Heart left ventricle (tissue), 16 donors: Measurements from ENCODE around the gene WDR90. TPM values are rescaled to one million over a fixed set of nuclear protein-coding genes. Genes with fewer than 3 reads are reported as not detected.

Experiments
- ATAC-seq, 4 donors: fragments of 200-7000 bp; cut with Tn5 transposase; one replicate each; pipeline ENCODE4 v1.9.1; 2020 to 2022; ENCODE audit warnings: moderate library complexity in 4 of 4, mild to moderate bottlenecking in 3 of 4, moderate number of reproducible peaks in 1 of 4
- DNase-seq, 5 donors: peaks; one replicate each; pipeline ENCODE4 v3.0.0-alpha.2; 2020
- H3K27ac ChIP-seq, 12 donors: fragments of 200-600 bp; sonication (generic) in 4 of 12; one replicate each; pipeline versions ENCODE4 v1.5.0 to v1.8.0; 2016 to 2022; ENCODE audit warnings: mild to moderate bottlenecking in 2 of 12
- H3K27me3 ChIP-seq, 9 donors: fragments of 200-600 bp; sonication (generic) in 2 of 9; one replicate each; pipeline versions ENCODE4 v1.5.1 to v1.8.0; 2016 to 2022; ENCODE audit warnings: mild to moderate bottlenecking in 3 of 9
- H3K36me3 ChIP-seq, 9 donors: fragments of 200-600 bp; sonication (generic) in 2 of 9; one replicate each; pipeline versions ENCODE4 v1.5.0 to v1.8.0; 2018 to 2022; ENCODE audit warnings: mild to moderate bottlenecking in 2 of 9
- H3K4me1 ChIP-seq, 12 donors: fragments of 200-600 bp; sonication (generic) in 4 of 12; one replicate each; pipeline versions ENCODE4 v1.5.0 to v1.8.0; 2016 to 2022; ENCODE audit warnings: mild to moderate bottlenecking in 3 of 12
- H3K4me3 ChIP-seq, 12 donors: fragments of 200-600 bp; sonication (generic) in 4 of 12; one replicate each; pipeline versions ENCODE4 v1.5.0 to v1.8.0; 2017 to 2022; ENCODE audit warnings: mild to moderate bottlenecking in 9 of 12, moderate library complexity in 4 of 12
- H3K9me3 ChIP-seq, 12 donors: fragments of 200-600 bp; sonication (generic) in 4 of 12; one replicate each; pipeline versions ENCODE4 v1.5.0 to v1.8.0; 2016 to 2022; ENCODE audit warnings: mild to moderate bottlenecking in 1 of 12
- CTCF ChIP-seq, 12 donors: fragments of 200-600 bp; sonication (generic) in 4 of 12; IDR thresholded peaks; one replicate each; pipeline versions ENCODE4 v1.5.0 to v1.8.0; 2018 to 2022; ENCODE audit warnings: antibody characterized with exemption in 12 of 12, mild to moderate bottlenecking in 5 of 12
- POLR2A ChIP-seq, 2 donors: fragments of 450-650 bp; IDR thresholded peaks; one replicate each; pipeline ENCODE4 v1.6.1; 2017; ENCODE audit warnings: antibody characterized with exemption in 2 of 2, mild to moderate bottlenecking in 2 of 2, moderate library complexity in 2 of 2
- WGBS, 4 donors: extraction: QIAGEN DNeasy Blood & Tissue Kit in 2 of 4; methylation state at CpG; one replicate each; pipeline versions ENCODE4 v1.1.5 to v1.1.7; 2013 to 2018; 5-methylcytosine and 5-hydroxymethylcytosine counted together
- intact Hi-C, 10 donors: fragments of 100-400 bp; cut with DNase I; formaldehyde crosslinking; loops; one replicate each; pipeline versions ENCODE4 v1.11.1 to v1.14.2; 2022
- polyA plus RNA-seq, 2 donors: library from polyadenylated mRNA; stranded (reverse); fragments of 200-250 nt; gene quantifications; one replicate each; pipeline ENCODE4 v1.2.3, GENCODE V29; 2013
- total RNA-seq, 9 donors: library from RNA; depleted of rRNA in 2 of 9; stranded (reverse); fragments of >200 nt in 2 of 9; fragmentation: NEBNext Ultra II Directional in 3 of 9; extraction: Animal tissue kit (Norgen Biotek cat#: 25700) in 3 of 9; gene quantifications; one replicate each; pipeline versions ENCODE4 v1.1.0 to v1.2.4, GENCODE V29; 2016 to 2023
- donor health status: ischemic (EF 13 %, LVEDD 7.1; RV severe dilation, severe dysfunction).
- donor health status: healthy with polysubstance abuse.
- donor health status: DM: no; HTN: yes; CAD: no.
- donor health status: DM: no; HTN: no; CAD: no.
- donor health status: ischemic (EF 25% LVEDD 6.9; RV normal size, moderate dysfunction).
- donor health status: ischemic (EF 25% LVEDD 5.7; RV mildly dilated, moderate dysfunction).
- donor health status: healthy.
- donor health status: DM: yes; HTN: yes; CAD: no.
- donor health status: ischemic (EF 35%, LVEDD 5.7; RV mildly dilated, moderate dysfunction).
- donor health status: nonischemic (EF 11% LVEDD 7.7; RV severe dilation, severe dysfunction).
- donor health status: DM: yes; HTN: yes; CAD: no.
- donor health status: PGD.
- donor health status: ischemic (EF 29% LVEDD 5.4; RV normal size, mild dysfunction).
- donor health status: nonischemic (EF 23%, LVEDD 6.1; RV moderate dilation, normal function).

WDR90 gene
- total and polyA plus RNA-seq, 11 donors, result 3.7 to 17.4 (median 8.6) TPM

GRCh38 chr16:684071-684794, 35.1 kb downstream of the WDR90 start, which contains the start of gene JMJD8:
Gene JMJD8 (minus strand): TSS chr16:684334. CDS start chr16:684319, 15 bp downstream.
- TF ChIP-seq POLR2A (IDR thresholded peaks at IDR 0.05), result peak in 1 of 2 donors; percentile 80
- no peak for TF ChIP-seq CTCF (IDR thresholded peaks at IDR 0.05)
- H3K27me3 ChIP-seq, result no peaks in the 10 kb centered on the region
- DNase-seq (peak; percentile 98 to 99 (median 98)), ATAC-seq (peak; percentile 72 to 83 (median 74))
- H3K4me3 ChIP-seq, result peak within 1 kb of the TSS; percentile 46 to 86 (median 64)
- H3K4me1 ChIP-seq, result peaks cover 14 to 70% (median 52%) of the 10 kb centered on the region in 12 donors
- peaks cover 0 to 41% (median 24%) of the 10 kb centered on the region in 9 donors for H3K36me3 ChIP-seq
- WGBS, 4 donors, result 2 to 7% (median 4%) methylated on average over 19 to 91 of the region's 91 CpGs
- H3K27ac ChIP-seq, result peak within 1 kb of the TSS in 11 of 12 donors; percentile 62 to 91 (median 79)
- intact Hi-C loops, result no loop called here
- no peaks in the 10 kb centered on the region for H3K9me3 ChIP-seq

- ATAC-seq, result no peak
- peaks cover 0 to 41% (median 24%) of the 10 kb centered on the region in 9 donors for H3K36me3 ChIP-seq
- WGBS, 4 donors, result 92 to 94% (median 94%) methylated on average over 45 to 61 of the region's 61 CpGs
- no peaks in the 10 kb centered on the region for H3K9me3 ChIP-seq
- DNase-seq, result peak in 1 of 5 donors; percentile 51
- TF ChIP-seq POLR2A (IDR thresholded peaks at IDR 0.05) (no peak), CTCF (IDR thresholded peaks at IDR 0.05) (no peak)
- no peaks in the 10 kb centered on the region for H3K27me3 ChIP-seq
- H3K4me3 ChIP-seq, result peak overlapping the region; percentile 46 to 86 (median 64)
- intact Hi-C loops, result no loop called here
- peak overlapping the region in 5 of 12 donors; percentile 62 to 86 (median 76) for H3K27ac ChIP-seq
- peaks cover 14 to 74% (median 55%) of the 10 kb centered on the region in 12 donors for H3K4me1 ChIP-seq
Measured at GRCh38 chr16:684961-685696, 36.0 kb downstream of the WDR90 start.

- Histone ChIP-seq H3K4me1 (peaks cover 14 to 76% (median 57%) of the 10 kb centered on the region in 12 donors), H3K4me3 (no peak overlapping the region), H3K9me3 (no peaks in the 10 kb centered on the region), H3K27ac (no peak overlapping the region), H3K36me3 (peaks cover 0 to 41% (median 24%) of the 10 kb centered on the region in 9 donors), H3K27me3 (no peaks in the 10 kb centered on the region)
- DNase-seq (no peak), ATAC-seq (no peak)
- peak in 7 of 12 donors; percentile 13 to 41 (median 34) for TF ChIP-seq CTCF (IDR thresholded peaks at IDR 0.05)
- no peak for TF ChIP-seq POLR2A (IDR thresholded peaks at IDR 0.05)
- 65 to 93% (median 70%) methylated on average over 2 to 10 of the region's 10 CpGs for WGBS, 4 donors
- intact Hi-C loops, result no loop called here
Measured at GRCh38 chr16:685967-686366, 36.8 kb downstream of the WDR90 start.
